ENCODE results near the gene RPL34. TPM values are rescaled to one million over a fixed set of nuclear protein-coding genes. Genes with fewer than 3 reads are reported as not detected.
A peak's percentile ranks its signal among the peaks of the same experiment; 100 is the strongest.
"Not testable (repeated sequence)": the region's sequence is repeated elsewhere in the genome, so short reads cannot be mapped to it uniquely, and the experiment has no call there.

RPL34 gene
- 749 and 1,206 TPM in 2 replicates for total RNA-seq (2014; rRNA removed; shearing (Covaris generic))

- DNase-seq (ENCODE audit: low spot score): peak; percentile 99
- in situ Hi-C loops (cut with HindIII; ENCODE audit: low sequenced_read_pairs): no loop called here
These were observed at the start of gene RPL34 for GRCh38 chr4:108620101-108620932. RPL34 (plus strand) TSS chr4:108620576; CDS start chr4:108621960, 1,384 bp downstream.

- in situ Hi-C loops (cut with HindIII; ENCODE audit: low sequenced_read_pairs): no loop called here
- DNase-seq (ENCODE audit: low spot score): no peak
These were observed 49.3 kb upstream of the RPL34 start for GRCh38 chr4:108570993-108571569.

DNA sequence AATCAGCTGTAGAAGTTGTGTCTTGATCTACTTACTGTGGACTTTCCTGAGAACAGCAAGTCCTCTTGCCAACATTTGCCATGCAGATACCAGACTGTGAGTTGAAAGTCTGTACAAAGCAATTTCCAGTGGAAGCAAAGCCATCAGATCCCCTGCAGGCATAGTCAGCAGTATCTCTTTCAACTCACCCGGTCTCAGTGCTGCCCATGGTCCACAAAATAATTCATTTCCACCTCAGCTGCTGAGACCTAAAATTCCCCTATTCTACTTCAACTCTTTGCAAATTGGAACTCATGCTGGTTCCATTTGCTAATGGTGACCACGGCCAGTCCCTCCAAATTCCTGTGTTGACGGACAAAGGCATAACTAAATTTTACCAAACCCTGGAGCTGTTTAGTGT is 46.0 kb upstream of the RPL34 start:
- in situ Hi-C loops (cut with HindIII; ENCODE audit: low sequenced_read_pairs): no loop called here

GRCh38 chr4:108581083-108581482 is 39.3 kb upstream of the RPL34 start:
- in situ Hi-C loops (cut with HindIII; ENCODE audit: low sequenced_read_pairs): no loop called here
- DNase-seq (ENCODE audit: low spot score): no peak

More for the DNA sequence above, 46.0 kb upstream of the RPL34 start:
- DNase-seq (ENCODE audit: low spot score): no peak

GRCh38 chr4:108586778-108587177 is 33.6 kb upstream of the RPL34 start:
- DNase-seq (ENCODE audit: low spot score): no peak
- in situ Hi-C loops (cut with HindIII; ENCODE audit: low sequenced_read_pairs): no loop called here

DNA sequence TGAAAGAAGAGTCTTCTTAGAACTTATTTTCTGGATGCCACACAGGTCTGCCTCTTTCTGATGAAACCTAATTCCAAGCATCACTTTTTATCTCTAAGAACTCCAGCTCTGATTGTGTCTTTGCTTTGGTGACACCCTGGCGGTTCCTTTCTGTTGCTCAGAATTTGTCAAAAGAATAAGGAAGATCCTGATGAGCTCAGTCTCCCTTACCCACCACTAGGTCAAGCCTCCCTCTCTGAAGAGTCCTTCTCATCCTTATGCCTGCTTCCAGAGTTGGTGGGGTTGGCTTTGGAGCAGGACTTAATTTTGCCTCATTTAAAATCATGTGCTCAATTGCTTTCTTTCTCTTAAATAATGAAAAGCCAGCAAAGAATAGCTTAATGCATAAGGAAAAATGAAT is 31.5 kb upstream of the RPL34 start:
- in situ Hi-C loops (cut with HindIII; ENCODE audit: low sequenced_read_pairs): no loop called here
- no peak for DNase-seq (ENCODE audit: low spot score)

DNA sequence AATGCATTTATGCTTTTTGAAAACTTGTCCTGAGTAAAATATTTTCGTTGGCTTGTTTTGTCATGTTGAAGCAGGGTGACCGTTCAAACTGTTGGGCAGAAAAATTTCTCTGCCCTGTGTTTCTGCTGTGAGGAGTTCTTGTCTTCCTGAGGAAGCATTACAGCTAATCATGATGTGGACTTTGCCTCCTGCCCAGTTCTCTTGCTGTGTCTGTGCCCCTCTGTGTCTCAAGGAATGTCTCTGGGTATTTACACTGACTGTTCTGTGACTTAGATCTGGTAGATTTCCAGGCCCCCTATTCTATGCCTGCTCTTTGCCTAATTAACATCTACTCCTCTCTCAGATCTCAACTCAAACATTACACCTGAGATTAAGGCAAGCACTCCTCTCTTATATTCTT is 30.4 kb upstream of the RPL34 start:
- no peak for DNase-seq (ENCODE audit: low spot score)
- in situ Hi-C loops (cut with HindIII; ENCODE audit: low sequenced_read_pairs): no loop called here

DNA sequence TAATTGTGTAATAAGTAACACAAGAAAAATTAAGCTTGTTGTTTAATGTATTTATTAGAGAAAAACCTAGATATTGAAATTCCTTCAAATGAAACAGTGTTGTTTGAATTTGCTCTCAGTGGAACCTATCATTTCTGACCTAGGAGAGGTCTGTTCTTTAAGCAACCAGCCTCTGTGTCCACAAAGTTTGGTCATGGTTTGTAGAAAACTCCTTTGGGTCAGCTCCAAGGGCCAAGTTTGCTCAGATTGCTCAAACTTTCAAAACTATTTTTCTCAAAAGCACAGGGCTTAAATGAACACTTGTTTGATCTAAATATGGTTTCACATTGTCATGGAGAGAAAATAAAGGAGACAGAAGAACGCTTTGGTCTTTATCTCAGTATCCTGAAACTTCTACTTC is 29.6 kb upstream of the RPL34 start:
- in situ Hi-C loops (cut with HindIII; ENCODE audit: low sequenced_read_pairs): no loop called here

DNA sequence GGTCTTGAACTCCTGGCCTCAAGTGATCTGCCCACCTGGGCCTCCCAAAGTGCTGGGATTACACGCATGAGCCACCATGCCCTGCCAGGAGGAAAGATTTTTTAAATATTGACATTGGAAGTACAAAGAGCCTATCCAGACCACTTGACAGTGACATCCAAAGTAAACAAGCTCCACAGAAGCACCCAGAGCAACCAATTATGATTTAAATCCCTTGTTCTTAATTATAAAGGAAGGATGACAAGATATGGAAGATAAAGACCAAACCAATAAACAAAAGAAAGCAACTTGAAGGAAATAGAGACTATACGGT is 27.7 kb upstream of the RPL34 start:
- no peak for DNase-seq (ENCODE audit: low spot score)
- in situ Hi-C loops (cut with HindIII; ENCODE audit: low sequenced_read_pairs): no loop called here

More for the DNA sequence above, 29.6 kb upstream of the RPL34 start:
- no peak for DNase-seq (ENCODE audit: low spot score)

GRCh38 chr4:108594296-108594695 is 26.1 kb upstream of the RPL34 start:
- DNase-seq (ENCODE audit: low spot score); in situ Hi-C loops (cut with HindIII; ENCODE audit: low sequenced_read_pairs): not testable (repeated sequence)

DNA sequence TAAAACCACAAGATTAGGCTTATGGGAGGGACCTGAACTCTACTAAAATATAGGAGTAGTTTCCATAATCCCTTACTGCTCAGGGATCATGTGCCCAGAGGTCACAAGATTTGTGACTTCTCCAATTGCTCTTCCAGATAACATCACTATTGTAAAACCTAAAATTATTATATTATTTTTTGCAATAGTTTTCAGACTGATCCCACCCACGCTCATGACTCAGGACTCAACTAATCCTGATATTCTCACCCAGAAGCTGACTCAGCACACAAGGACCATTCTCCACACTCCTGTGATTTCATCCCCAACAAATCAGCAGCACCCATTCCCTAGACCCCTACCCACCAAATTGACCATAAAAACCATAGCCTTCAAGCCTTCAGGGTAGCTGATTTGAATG is 24.0 kb upstream of the RPL34 start:
- DNase-seq (ENCODE audit: low spot score): no peak
- in situ Hi-C loops (cut with HindIII; ENCODE audit: low sequenced_read_pairs): no loop called here

GRCh38 chr4:108601106-108601505 is 19.3 kb upstream of the RPL34 start:
- in situ Hi-C loops (cut with HindIII; ENCODE audit: low sequenced_read_pairs): no loop called here
- no peak for DNase-seq (ENCODE audit: low spot score)

DNA sequence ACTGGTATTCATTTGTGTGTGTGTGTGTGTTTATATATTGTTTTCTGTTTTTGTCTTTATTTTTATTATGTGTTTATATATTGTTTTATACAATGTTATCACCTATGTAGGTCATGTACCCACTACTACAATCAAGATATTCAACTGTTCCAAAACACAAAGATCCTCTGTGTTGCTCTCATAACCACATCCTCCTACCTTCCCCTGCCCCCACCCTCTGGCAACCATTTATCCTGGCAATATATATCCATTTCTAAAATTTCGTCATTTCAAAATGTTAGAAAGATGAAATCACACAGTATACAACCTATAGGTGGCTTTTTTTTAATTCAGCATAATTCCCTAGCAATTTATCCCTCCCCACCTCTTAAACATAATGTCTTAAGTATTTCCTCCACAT is 18.8 kb upstream of the RPL34 start:
- no peak for DNase-seq (ENCODE audit: low spot score)

DNA sequence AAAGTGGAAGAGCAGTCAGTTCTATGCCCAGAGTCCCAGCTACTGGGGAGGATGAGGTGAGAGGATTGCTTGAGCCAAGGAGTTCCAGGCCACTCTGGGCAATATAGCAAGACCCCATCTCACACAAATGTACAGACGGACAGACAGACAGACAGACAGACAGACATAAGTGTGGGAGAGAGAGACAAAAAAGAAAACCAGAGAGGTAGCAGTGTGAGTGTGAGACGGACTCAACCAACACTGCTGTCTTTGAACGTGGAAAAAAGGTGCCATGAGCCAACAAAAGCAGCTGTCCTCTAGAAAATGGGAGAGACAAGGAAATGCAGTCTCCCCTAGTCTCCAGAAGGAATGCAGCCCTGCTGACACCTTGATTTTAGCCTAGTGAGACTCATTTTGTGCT is 18.2 kb upstream of the RPL34 start:
- no peak for DNase-seq (ENCODE audit: low spot score)
- in situ Hi-C loops (cut with HindIII; ENCODE audit: low sequenced_read_pairs): no loop called here

More for the DNA sequence above, 18.8 kb upstream of the RPL34 start:
- in situ Hi-C loops (cut with HindIII; ENCODE audit: low sequenced_read_pairs): no loop called here

GRCh38 chr4:108607079-108607815 is 13.1 kb upstream of the RPL34 start:
- in situ Hi-C loops (cut with HindIII; ENCODE audit: low sequenced_read_pairs): no loop called here

DNA sequence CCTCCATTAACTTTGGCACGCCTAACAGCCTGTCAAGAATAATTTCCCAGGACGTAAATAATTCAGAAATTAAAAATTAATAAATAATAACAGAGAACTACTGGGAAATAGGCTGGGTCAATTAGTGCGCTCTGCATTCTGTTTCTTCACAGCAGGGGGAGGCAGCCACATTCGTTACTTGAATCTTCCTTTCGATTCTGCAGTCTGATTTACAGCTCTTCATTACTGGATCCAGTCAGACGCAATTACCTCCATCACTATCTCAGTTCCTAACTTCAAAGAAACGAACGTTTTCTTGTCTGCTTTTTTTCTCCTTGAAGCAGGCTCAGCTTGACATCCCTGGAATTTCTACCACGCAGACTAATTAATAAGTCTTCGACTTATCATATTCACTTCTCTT is 9.0 kb upstream of the RPL34 start:
- in situ Hi-C loops (cut with HindIII; ENCODE audit: low sequenced_read_pairs): no loop called here
- DNase-seq (ENCODE audit: low spot score): no peak

More at GRCh38 chr4:108607079-108607815, 13.1 kb upstream of the RPL34 start:
- DNase-seq (ENCODE audit: low spot score): no peak

GRCh38 chr4:108612365-108612764 is 8.0 kb upstream of the RPL34 start:
- in situ Hi-C loops (cut with HindIII; ENCODE audit: low sequenced_read_pairs): no loop called here

DNA sequence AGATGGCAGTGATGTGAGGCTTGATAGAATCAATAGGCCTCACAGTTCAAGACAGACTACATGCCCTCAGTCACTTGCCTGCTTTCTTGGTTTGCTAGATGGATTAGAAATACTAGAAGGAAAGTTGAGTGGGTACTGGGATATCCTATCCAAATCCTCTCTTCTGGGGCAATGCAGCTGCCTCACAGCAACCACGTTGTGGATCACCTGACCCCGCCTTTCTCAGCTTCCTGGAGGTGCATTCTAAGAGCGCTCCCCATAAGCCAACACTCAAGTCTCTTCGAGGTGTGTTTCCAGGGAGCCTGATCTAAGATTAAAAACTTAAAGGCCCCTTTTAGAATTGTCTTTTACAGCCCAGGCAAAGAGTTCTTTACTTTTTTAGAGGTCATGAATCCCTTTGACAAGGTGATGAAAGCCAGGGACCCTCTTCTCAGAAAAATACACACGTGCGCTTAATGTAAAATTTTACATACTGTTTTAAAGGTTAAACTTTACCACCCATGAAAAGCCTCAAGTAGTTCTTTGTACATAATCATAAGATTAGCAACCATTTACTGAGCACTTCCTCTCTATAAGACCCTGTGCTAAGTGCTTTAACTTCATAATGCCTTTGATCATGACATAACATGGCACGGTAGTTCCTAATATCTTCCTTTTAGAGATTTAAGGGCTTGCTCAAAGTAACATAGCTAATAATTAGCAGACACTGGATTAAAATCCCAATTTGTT is 840 bp upstream of the RPL34 start:
- in situ Hi-C loops (cut with HindIII; ENCODE audit: low sequenced_read_pairs): no loop called here
- no peak for DNase-seq (ENCODE audit: low spot score)

More at GRCh38 chr4:108612365-108612764, 8.0 kb upstream of the RPL34 start:
- no peak for DNase-seq (ENCODE audit: low spot score)

All from G401 (cell line).